H9 (cell line): ENCODE measurements around the gene CBX3. TPM values are rescaled to one million over a fixed set of nuclear protein-coding genes. Genes with fewer than 3 reads are reported as not detected.

ENCODE experiments used
- total RNA-seq: library from RNA; stranded (reverse); gene quantifications from 2 replicates; pipeline ENCODE4 v1.2.1, GENCODE V29; 2021

The CBX3 gene
- total RNA-seq, 1 experiment from 2014 or later = 288 TPM

Other genes starting within 250 kb of the CBX3 start
- 46.1 and 46.9 TPM in 2 replicates for gene NFE2L3, start 49.5 kb upstream of the CBX3 start, total RNA-seq
- 1,123 and 1,137 TPM in 2 replicates for gene HNRNPA2B1, start 999 bp upstream of the CBX3 start, total RNA-seq
- 9.4 and 9.6 TPM in 2 replicates for gene SNX10, start 90.1 kb downstream of the CBX3 start, total RNA-seq